ENCODE data around the gene CDIPT.

GRCh38 chr16:29898135-29898803 lies 35.2 kb upstream of the CDIPT start:
- TF ChIP-seq CHD1 (IDR thresholded peaks at IDR 0.05; ENCODE audit: low read depth, low read length) = no peak
- no peak for TF ChIP-seq POLR2A (IDR thresholded peaks at IDR 0.05; ENCODE audit: low read depth, low read length)

Measured in IMR-90 (cell line).